Superior temporal gyrus (tissue), 1 donor: Measurements from ENCODE around the gene CLN6.

ENCODE experiments used
- DNase-seq: peaks from one replicate; pipeline ENCODE4 v3.0.0-alpha.2; 2016; ENCODE audit errors: extremely low spot score

Gene CLN6

DNA sequence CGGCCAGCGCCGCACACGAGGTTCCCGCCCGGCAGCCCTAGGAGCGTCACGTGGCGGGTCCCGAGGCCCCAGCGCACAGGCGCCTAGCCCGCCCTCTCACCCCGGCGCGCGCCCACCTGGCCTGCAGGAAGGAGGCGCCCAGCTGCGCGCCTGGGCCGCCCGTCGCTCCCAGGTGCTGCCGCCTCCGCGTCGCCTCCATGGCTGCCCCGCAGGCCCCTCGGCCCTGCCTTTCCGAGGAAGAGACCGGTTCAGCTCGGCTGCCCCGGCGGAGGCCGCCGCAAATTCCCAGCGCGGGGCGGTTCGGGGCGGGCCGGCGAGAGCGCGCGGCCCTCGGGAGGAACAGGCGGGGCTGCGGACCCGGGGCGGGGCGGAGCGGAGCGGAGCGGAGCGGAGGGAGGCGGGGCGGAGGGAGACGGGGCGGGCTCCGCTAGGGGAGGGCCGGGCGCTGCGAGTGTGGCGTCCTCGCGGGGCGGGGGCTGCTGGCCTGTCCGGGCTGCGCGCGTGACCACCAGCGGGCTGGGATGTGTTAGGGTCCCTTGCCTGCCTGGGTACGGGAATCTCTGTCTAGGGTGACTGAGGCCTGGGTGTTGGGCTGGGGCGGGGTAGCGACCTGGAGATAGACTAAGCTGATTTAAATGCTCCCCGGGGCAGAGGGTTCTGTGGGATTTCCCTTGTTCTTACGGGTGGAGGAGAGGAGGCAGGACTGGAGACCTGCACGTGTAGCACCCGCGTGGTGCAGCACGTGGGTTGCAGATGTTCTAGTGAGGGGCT is at the start of gene CLN6:
CLN6 (minus strand) TSS at position 343 of the 771 bp plus-strand sequence; CDS start at position 199, 144 bp downstream.
- DNase-seq: peak; percentile 79

DNA sequence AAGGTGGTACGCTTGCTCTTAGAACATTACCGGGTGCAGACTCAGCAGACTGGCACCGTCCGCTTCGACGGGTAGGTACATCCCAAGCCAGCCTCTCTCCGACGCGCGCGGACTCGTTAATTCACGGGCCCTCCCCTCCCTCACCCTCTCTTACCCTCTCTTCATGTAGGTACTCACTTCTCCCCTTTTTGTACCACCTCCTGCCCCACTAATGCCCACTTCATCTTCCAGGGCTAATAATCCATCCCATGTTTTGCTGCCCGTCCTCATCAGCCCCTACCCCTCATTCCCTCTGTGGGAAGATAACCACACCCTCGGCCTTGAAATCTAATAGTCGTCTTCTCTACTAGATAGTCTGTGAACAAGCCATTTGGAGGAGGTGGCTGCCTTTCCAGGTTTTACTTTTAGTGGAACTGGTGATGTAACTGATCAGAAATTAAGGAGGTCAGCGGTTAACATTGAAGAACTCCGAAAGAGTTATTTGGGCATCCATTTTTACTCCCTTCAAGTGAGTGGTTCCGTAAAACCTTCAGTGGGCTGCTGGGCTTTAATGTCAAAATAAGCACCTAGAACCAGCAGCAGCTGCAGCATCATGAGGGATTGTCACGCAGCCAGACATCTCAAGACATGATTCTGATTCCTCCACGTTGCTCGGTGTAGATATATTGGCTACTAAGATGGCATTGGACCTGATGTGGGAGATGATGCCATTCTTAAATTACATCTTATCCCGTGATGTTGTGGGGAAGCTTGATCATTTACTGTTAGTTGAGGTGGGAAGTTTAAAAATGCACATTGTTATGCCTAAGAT is 49.3 kb upstream of the CLN6 start:
- DNase-seq: no peak

DNA sequence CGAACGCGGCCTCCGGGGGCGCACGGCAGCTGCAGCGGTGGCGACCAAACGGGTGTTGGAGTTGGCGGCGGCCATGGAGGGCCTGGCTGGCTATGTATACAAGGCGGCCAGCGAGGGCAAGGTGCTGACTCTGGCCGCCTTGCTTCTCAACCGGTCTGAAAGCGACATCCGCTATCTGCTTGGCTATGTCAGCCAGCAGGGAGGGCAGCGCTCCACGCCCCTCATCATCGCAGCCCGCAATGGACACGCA is 48.7 kb upstream of the CLN6 start:
- no peak for DNase-seq

DNA sequence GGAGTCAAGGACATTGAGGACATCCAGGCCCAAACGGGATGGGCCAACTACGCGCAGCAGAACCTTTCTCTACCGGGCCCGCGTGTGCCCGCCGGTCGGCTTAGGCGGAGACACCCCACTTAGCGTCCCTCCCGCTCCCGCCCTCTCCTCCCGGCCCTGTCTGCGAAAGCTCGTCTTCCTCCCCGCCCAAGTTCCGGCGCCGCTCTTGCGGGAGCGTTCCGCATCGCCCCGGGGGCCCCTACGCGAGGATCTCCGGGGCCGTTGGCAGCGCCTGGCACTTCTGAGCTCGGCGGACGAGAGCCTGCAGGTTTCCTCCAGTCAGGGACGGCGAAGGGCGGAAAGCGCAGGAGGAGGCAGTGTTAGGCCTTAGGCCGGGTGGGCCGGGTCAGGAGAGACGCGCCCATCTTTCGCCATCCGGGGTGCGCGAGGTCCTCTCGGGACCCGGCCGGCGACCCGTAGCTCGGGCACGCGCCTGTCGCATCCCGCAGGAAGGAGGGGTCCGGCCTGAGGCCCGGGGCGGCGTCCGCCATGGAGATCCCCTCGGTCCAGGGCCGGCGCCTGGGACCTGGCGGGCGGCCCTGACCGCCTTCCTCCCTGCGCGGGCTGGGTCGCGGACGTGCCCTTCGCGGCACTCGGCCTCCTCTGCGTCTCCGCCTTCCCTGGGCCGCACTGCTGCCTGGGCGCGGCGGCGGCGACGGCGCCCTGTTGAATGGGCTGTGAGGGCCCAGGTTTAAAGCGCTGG is 48.2 kb upstream of the CLN6 start, which contains the start of gene FEM1B:
FEM1B (plus strand) TSS at position 143 of the 742 bp plus-strand sequence. CDS start 673 bp downstream, outside the sequence.
- peak; percentile 93 for DNase-seq

DNA sequence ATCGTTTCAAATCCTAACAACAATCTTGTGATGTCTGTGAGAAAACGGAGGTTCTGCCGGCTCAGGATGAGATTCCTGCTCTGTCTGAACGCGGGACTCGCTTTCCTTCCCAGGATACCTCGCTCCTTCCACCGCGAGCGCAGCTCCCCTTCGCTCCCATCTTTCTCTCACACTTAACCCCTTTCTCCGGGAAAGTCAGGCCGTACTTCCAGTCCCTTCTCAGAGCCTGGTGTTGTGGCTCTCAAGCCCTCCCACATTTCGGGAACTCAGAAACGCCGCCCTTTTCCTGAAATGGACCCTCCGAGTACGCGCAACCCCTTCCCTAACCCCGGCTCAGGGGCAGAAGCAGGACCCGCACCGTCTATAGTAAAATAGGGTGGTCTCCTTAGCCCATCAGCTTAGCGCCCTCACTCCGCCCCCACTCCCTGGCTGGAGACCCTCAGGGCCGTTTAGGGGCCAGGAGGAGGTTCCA is 47.6 kb upstream of the CLN6 start:
- peak; percentile 81 for DNase-seq

DNA sequence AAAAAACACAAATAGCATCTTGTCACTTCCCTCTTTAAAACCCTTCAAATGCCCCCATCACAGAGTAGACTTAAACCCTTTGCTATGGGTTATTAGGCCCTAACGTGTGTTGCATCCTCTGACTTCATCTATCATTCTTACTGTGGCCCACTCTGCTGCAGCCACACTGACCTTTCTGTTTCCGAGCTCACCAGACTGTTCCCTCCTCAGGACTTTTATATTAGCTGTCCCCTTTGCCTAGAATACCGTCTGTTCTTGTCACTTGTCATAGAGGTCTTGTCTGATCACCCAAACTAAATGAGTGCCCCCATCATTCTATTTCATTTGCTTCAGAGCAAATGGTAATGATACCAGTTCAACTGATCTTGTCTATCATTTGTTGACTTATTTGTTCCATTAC is 47.1 kb upstream of the CLN6 start:
- DNase-seq: no peak

DNA sequence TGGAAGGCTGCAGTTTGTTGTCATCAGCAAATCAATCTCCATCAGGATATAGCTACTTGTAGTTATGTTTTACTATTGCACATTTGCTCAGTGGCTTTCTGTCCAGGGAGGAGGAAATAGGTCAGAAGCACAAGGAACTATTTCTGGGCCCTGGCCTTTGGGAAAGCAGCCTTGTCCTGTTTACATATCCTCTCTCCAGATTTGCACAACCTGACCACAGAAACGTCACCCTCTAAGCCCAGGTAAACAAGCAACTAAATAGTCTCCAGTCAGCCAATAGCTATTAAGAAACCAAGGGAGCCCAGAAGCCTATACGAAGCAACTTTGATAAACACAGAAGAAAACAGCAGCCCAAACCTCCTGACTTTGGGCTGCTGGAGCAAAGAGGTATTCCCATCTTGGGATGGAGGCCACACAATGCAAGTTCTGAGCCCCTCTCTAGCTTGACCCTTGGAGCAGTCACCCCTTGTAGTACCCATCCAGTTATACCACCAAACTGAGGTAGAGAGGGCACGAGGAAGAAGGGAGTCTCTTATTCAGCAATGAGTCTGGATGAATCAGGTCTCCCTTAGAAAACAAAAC is 45.7 kb upstream of the CLN6 start:
- no peak for DNase-seq

DNA sequence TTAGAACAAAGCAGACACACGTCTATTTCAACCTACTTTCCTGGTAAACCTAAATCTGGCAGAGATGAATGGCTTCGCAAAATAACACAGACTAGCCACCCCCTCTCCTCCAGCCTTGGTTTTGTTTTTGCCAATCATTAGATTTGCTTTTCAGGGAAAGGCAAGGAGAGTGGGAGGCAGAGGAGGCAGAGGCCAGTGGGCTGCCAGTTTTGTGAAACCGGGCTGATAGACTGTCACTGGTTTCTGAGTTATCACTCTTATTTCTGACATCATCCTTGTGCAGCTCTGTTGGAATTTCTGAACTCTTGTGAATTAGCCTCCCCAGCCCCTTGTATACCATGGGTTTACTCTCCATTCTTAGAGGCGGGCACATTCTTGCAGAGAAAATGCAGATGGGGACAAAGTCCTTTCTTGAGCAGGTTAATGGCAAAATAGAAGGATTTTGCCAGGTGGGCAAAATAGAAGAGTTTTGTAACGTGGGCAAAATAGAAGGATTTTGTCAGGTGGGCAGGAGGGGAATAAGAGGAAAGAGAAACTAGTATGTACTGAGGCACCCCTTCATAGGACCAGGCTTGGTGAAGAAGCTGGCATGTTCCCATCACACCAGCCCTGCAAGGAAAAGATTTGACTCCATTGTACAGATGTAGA is 44.8 kb upstream of the CLN6 start:
- no peak for DNase-seq

DNA sequence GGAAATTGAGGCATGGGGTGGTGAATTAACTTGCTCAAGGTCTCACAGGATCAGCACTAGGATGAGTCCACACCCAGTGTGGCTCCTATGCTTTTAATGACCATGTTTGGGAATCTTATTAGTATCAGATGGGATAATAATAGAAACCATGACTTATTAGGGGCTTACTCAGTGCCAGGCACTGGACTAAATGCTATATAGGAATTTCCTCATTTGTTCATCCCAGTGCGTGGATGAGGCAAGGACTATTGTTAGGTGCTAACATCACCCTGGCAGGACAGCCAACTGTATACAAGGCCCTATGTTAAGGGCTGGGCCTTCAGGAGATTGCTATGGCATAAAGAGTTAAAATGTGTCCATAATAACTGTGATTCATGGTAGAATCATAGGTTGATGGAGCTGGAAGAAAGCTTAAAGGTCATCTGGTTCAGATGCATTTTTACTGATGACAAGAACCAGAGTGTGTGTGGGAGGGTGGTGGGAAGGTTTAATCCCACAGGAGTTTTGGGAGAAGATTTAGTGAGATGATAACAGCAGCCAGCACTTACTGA is 43.3 kb upstream of the CLN6 start:
- DNase-seq: no peak

DNA sequence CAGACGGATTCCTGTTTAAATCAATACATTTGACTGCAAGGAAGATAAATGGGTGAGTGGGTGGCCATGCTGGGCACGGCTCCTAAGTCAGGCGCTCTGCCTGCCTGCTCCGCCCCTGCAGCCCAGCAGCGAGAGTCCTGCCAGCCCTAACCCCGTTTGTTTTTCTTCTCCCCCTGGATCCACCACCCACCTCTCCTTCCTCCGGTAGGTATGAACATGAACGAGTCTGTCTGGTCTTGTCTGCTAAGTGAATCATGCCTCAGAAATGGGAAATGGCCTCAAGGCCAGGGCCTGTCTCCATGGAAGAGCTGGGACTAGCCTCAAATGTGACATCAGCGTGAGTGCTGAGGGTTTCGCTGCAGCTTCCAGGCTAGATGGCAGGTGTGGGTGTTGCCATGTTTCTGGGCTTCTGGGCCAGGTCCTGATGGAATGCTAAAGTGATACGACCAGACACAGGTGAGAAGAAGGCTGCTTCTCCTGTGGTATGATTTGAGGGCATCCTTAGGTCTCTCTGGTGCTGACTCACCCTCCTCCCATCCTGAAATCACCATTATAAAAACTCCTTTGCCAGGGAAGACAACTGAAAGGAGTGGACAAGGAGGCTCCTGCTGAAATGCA is 42.4 kb upstream of the CLN6 start:
- peak; percentile 76 for DNase-seq

DNA sequence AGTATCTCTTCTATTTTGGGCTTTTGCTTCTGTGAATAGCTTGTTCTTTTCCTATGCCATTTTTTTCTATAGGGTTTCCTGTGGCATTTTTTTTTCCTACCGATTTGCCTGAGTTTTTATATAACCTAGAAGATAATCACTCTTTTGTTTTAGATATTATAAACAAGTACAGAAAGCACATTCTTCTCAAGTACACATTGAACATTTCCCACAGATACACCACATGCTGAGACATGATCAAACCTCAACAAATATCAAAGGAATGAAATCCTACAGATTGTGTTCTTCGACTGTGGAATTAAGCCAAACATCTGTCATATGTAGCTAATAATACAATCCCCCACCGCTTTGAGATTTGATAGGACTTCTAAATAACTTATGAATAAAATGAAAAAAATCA is 38.9 kb upstream of the CLN6 start:
- DNase-seq: no peak

DNA sequence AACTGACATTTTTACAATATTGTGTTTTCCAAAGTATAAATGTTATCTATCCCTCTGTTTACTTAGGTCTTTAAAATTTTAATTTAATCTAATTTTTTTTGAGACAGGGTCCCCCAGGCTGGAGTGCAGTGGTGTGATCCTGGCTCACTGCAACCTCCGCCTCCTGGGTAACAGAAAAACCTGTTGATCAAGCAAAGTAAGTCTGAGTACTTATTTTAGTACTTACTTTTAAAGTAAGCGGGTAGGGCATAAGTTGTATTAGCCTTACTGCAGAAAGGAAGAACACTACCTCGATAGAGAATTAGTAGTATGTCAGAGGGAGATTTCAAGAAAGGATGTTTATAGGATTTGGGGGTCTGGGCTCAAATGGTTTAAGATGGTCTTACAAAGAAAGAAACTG is 36.1 kb upstream of the CLN6 start:
- DNase-seq: no peak

DNA sequence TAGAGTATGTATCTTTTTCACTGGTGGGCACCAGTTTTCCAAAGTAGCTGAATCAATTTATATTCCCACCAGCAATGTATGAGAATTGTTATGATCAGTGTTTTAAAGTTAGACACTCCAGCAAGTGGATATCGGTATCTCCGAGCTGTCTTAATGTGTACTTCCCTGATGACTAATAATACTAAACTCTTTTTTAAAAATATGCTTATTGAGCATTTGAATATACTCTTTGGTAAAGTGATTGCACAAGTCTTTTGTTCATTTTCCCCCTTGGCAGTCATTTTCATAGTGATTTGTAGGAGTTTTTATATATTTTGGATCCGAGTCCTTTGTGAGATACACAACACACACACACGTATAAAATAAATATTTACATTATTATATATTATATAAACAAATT is 35.6 kb upstream of the CLN6 start:
- DNase-seq: peak; percentile 5

DNA sequence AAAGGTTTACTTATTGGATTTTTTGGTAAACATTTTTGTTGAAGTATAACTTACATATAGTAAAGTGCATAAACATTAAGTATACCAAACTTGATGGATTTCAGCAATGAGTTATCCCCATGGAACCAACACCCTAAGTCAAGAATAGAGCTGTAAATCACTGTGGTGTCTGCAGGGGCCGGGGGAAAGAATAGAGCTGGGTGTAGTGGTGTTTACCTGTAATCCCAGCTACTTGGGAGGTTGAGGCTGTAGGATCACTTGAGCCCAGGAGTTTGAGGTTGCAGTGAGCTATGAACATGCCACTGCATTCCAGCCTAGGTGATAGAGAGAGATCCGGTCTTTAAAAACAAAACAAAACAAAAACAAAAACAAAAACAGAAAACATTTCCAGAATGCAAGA is 34.8 kb upstream of the CLN6 start:
- DNase-seq: no peak

DNA sequence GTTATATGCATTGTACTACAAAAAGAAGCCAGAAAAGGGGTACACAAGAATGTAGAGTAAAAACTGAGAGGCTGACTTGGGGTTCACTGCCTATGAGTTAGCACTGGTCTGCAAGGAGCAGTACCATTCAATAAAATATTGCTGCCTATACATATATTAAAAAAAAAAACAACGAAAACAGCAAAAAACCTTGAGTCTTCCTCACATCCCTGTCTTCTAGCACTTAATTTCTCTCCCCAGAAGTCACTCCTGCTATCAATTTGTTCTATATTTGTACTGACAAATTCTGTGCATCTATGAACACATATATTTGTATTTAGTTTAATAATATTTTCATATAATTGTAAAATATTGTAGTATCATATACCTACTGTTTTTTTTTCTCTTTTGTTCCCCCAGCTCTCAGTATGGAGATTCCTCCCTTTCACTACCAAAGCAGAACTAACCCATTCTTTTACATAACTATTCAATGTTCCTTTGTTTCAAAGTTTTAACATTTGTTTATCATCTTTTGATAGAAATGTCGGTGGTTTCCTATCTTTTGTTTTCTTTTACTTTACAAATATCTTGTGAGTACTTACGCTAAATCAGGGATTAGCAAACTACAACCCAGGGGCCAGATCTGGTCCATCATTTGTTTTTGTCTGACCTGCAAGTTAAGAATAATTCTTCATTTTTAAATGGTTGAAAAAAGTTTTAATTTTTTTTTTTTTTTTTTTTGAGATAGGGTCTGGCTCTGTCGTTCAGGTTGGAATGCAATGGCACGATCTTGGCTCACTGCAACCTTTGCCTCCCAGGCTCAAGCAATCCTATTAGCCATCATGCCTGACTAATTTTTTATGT is 33.2 kb upstream of the CLN6 start:
- no peak for DNase-seq

DNA sequence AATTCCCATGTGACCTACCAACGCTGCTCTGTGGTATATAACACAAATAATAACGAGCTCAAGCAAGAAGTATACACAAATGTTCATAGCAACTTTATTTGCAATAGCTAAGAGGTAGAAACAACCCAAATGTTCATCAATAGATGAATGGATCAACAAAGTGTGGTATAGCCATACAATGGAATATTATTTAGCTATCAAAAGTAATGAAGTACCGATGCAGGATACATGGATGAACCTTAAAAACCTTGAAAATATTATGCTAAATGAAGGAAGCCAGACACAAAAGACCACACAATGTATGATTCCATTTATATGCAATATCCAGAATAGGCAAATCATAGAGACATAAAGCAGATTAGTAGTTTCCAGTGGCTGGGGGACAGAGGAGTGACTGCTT is 32.5 kb upstream of the CLN6 start:
- DNase-seq: no peak

DNA sequence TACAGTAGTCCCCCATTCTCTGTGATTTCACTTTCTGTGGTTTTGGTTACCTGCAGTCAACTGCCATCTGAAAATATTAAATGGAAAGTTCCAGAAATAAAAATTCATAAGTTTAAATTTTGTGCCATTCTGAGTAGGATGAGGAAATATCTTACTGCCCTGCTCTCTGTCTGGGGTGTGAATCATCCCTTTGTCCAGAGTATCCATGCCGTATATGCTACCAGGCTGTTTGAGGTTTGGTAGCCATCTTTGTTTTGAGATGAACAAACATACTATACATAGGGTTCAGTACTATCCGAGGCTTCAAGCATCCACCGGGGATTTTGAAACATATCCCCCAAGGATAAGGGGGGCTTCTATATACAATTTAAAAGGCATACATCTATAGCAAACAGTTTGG is 31.7 kb upstream of the CLN6 start:
- DNase-seq: no peak

DNA sequence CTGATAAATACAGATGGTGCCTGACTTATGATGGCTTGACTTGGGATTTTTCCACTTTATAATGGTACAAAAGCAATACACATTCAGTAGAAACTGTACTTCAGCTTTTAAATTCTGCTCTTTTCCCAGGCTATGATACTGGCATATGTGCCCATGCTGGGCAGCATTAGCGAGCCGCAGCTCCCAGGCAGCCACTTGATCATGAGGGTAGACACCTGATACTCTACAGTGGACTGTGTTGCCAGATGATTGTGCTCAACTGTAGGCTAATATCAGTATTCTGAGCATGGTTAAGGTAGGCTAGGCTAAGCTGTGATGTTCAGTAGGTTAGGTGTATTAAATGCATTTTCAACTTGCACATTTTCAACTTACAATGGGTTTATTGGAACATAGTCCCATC is 30.4 kb upstream of the CLN6 start:
- no peak for DNase-seq

DNA sequence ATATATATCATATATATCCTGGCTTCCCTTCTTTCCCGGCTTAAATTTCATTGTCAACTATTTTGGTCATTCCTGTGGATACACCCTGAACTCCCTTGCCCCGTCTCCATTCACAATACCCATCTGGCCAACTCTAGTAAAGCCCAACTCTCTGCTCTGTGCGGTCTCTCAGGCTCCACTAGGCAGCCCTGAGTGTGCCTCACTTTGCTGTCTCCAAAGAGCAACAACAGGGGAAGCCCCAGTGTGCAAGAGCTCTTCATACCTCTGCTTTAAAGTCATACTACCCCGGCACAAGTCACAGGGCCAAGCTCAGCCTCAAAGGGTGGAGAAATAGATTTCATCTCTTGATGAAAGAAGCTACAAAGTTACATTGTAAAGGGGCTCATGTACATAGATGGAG is 29.2 kb upstream of the CLN6 start:
- DNase-seq: no peak
